ENCODE results near the gene STARD5. TPM values are rescaled to one million over a fixed set of nuclear protein-coding genes. Genes with fewer than 3 reads are reported as not detected.

The STARD5 gene
- total and polyA plus RNA-seq, 2 of the 8 experiments (the other 6 are each of a cell fraction or from before 2014, with no cell fraction given): 5.5 to 10.4 TPM

GRCh38 chr15:81341351-81341750 lies 17.4 kb upstream of the STARD5 start:
- Histone ChIP-seq H3K9ac (replicated peaks in 1 of 4; ENCODE audit: extremely low read depth in 1 of 4, low read depth in 3 of 4, low read length in 3 of 4) (no peak overlapping the region), H3K18ac (ENCODE audit: extremely low read depth, low read length) (no peak overlapping the region), H2BK15ac (ENCODE audit: low read length) (no peak overlapping the region), H4K20me1 (replicated peaks in 1 of 2; ENCODE audit: control insufficient read depth in 1 of 2, insufficient read depth in 2 of 2, low read length in 2 of 2) (no peaks in the 10 kb centered on the region), H3K23me2 (ENCODE audit: low read depth, low read length) (no peaks in the 10 kb centered on the region), H2BK120ac (replicated peaks; ENCODE audit: low read depth, low read length) (no peak overlapping the region), H4K8ac (ENCODE audit: extremely low read depth, insufficient read depth, low read length) (no peak overlapping the region), H4K91ac (replicated peaks; ENCODE audit: insufficient read length, low read length) (no peak overlapping the region), H3K4ac (replicated peaks; ENCODE audit: insufficient read length, low read depth, low read length) (no peak overlapping the region), H3K27ac (ENCODE audit: low read depth, low read length) (no peak overlapping the region), H3K79me1 (ENCODE audit: low read depth, low read length) (no peaks in the 10 kb centered on the region), H3K4me1 (replicated peaks in 1 of 4; ENCODE audit: control insufficient read depth in 3 of 4, insufficient read depth in 4 of 4, low read length in 3 of 4) (no peaks in the 10 kb centered on the region), H3K27me3 (replicated peaks in 1 of 4; ENCODE audit: control insufficient read depth in 3 of 4, extremely low read depth in 1 of 4, insufficient read depth in 3 of 4, low read length in 3 of 4) (no peaks in the 10 kb centered on the region), H3K79me2 (ENCODE audit: control insufficient read depth in 1 of 2, insufficient read depth in 2 of 2, low read length in 2 of 2) (no peaks in the 10 kb centered on the region), H3K4me3 (ENCODE audit: extremely low read depth in 1 of 4, insufficient read depth in 2 of 4, low read depth in 3 of 4, low read length in 4 of 4) (no peak overlapping the region), H3K36me3 (ENCODE audit: control insufficient read depth in 2 of 4, insufficient read depth in 4 of 4, low read length in 3 of 4) (no peaks in the 10 kb centered on the region), H2AK5ac (ENCODE audit: low read depth, low read length) (no peak overlapping the region), H3K56ac (replicated peaks; ENCODE audit: insufficient read length, low read depth, low read length) (no peak overlapping the region), H3K9me3 (ENCODE audit: insufficient read depth in 2 of 2, low read depth in 1 of 2, low read length in 1 of 2) (no peaks in the 10 kb centered on the region), H3K4me2 (ENCODE audit: insufficient read depth in 1 of 2, low read depth in 2 of 2, low read length in 2 of 2) (no peak overlapping the region), H2BK20ac (ENCODE audit: low read length) (no peak overlapping the region), H3K14ac (ENCODE audit: insufficient read length) (no peak overlapping the region), H2BK5ac (ENCODE audit: low read depth, low read length) (no peak overlapping the region), H4K5ac (ENCODE audit: insufficient read length, low read depth, low read length) (no peak overlapping the region), H2AFZ (ENCODE audit: low read length) (no peak overlapping the region), H3K23ac (ENCODE audit: insufficient read length) (no peak overlapping the region), H2BK12ac (ENCODE audit: low read depth, low read length) (no peak overlapping the region)
- ChIA-PET CTCF (ENCODE audit: partially characterized antibody) (interaction anchor here (1.4 to 2.7 kb wide), 2 partner anchors 21 to 75 kb away, joined by 3 to 14 read pairs; no protein-coding TSS in a partner anchor), POLR2A (ENCODE audit: partially characterized antibody) (no interaction called here)
- no peak for FAIRE-seq
- WGBS, 2 experiments (ENCODE audit: extremely low coverage in 1 of 2, insufficient coverage in 1 of 2, insufficient read length in 1 of 2, insufficient replicate concordance in 2 of 2, low coverage in 1 of 2, low lambda C conversion rate in 2 of 2, missing lambda C conversion rate in 1 of 2): 84% methylated on average over 4 of the region's 4 CpGs; no CpG with 5 or more reads in 1 of the 2 experiments
- peak in 1 of 2 experiments; percentile 6 for DNase-seq (ENCODE audit: low read depth in 1 of 2, low spot score in 2 of 2)
- no peak for TF ChIP-seq KDM1A (IDR thresholded peaks at IDR 0.05; ENCODE audit: borderline replicate concordance, low read length)
- TF ChIP-seq TEAD4 (IDR thresholded peaks at IDR 0.05; ENCODE audit: low read depth, low read length): no peak
- no peak for TF ChIP-seq SUZ12 (IDR thresholded peaks at IDR 0.05; ENCODE audit: low read length)
- no peak for TF ChIP-seq E2F6 (IDR thresholded peaks at IDR 0.05)
- no peak for TF ChIP-seq SRF (IDR thresholded peaks at IDR 0.05; ENCODE audit: low read depth, low read length)
- no peak for TF ChIP-seq EZH2 (IDR thresholded peaks at IDR 0.05; ENCODE audit: low read depth, low read length, severe bottlenecking)
- TF ChIP-seq SAP30 (IDR thresholded peaks at IDR 0.05; ENCODE audit: insufficient read depth, insufficient replicate concordance, low read length): no peak
- TF ChIP-seq RNF2 (IDR thresholded peaks at IDR 0.05; ENCODE audit: borderline replicate concordance, low read depth, low read length, missing control alignments, poor library complexity, severe bottlenecking): no peak
- TF ChIP-seq NRF1 (IDR thresholded peaks at IDR 0.05; ENCODE audit: low read depth, low read length): no peak
- no peak for TF ChIP-seq SP1 (IDR thresholded peaks at IDR 0.05; ENCODE audit: low read depth, low read length)
- no peak for TF ChIP-seq GTF2F1 (IDR thresholded peaks at IDR 0.05; ENCODE audit: borderline replicate concordance, low read depth, low read length)
- TF ChIP-seq MAX (IDR thresholded peaks at IDR 0.05): no peak
- TF ChIP-seq CTBP2 (IDR thresholded peaks at IDR 0.05; ENCODE audit: borderline replicate concordance, insufficient read depth, insufficient read length, low read length): no peak

All from H1 (cell line).